Liver (tissue), 9 donors: ENCODE results near the gene ADGRL2. TPM values are rescaled to one million over a fixed set of nuclear protein-coding genes. Genes with fewer than 3 reads are reported as not detected.

Experiments used
- DNase-seq: peaks from one replicate; pipeline ENCODE4 v3.0.0-alpha.2; 2017; ENCODE audit warnings: low spot score
- H3K27ac ChIP-seq, 2 donors: one replicate each; pipeline ENCODE4 v1.7.0; 2013; ENCODE audit warnings: inconsistent platforms in 2 of 2, low read length in 2 of 2, control low read depth in 1 of 2, low read depth in 1 of 2, mild to moderate bottlenecking in 1 of 2
- H3K27me3 ChIP-seq, 4 donors: one replicate each; pipeline versions ENCODE4 v1.6.1 to v1.7.0; 2013; ENCODE audit warnings: low read length in 3 of 4, inconsistent platforms in 1 of 4, mild to moderate bottlenecking in 1 of 4, moderate library complexity in 1 of 4; ENCODE audit not compliant: control insufficient read depth in 4 of 4, insufficient read depth in 4 of 4
- H3K36me3 ChIP-seq, 4 donors: one replicate each; pipeline versions ENCODE4 v1.6.1 to v1.7.0; 2013; ENCODE audit warnings: low read length in 3 of 4, mild to moderate bottlenecking in 3 of 4, low read depth in 1 of 4, moderate library complexity in 1 of 4; ENCODE audit not compliant: control insufficient read depth in 4 of 4, insufficient read depth in 3 of 4
- H3K4me1 ChIP-seq, 4 donors: one replicate each; pipeline versions ENCODE4 v1.6.1 to v1.7.0; 2013; ENCODE audit warnings: low read length in 3 of 4, mild to moderate bottlenecking in 3 of 4, moderate library complexity in 1 of 4; ENCODE audit not compliant: control insufficient read depth in 4 of 4, insufficient read depth in 4 of 4
- H3K4me3 ChIP-seq, 3 donors: one replicate each; pipeline versions ENCODE4 v1.6.1 to v1.7.0; 2013; ENCODE audit warnings: low read length in 3 of 3, control low read depth in 1 of 3, low read depth in 1 of 3, mild to moderate bottlenecking in 1 of 3
- H3K9ac ChIP-seq, 2 donors: one replicate each; pipeline ENCODE4 v1.7.0; 2013; ENCODE audit warnings: low read length in 2 of 2, mild to moderate bottlenecking in 2 of 2, moderate library complexity in 2 of 2, control low read depth in 1 of 2, low read depth in 1 of 2
- H3K9me3 ChIP-seq, 4 donors: one replicate each; pipeline versions ENCODE4 v1.6.1 to v1.7.0; 2013; ENCODE audit warnings: low read length in 3 of 4; ENCODE audit not compliant: control insufficient read depth in 4 of 4
- EGR1 ChIP-seq, 2 donors: IDR thresholded peaks; 2 replicates each; pipeline ENCODE4 v1.6.1; 2016 to 2018; ENCODE audit warnings: antibody characterized with exemption in 2 of 2, low read depth in 2 of 2
- FOXA1 ChIP-seq: IDR thresholded peaks from 2 replicates; pipeline ENCODE4 v1.6.1; 2016; ENCODE audit warnings: antibody characterized with exemption
- FOXA2 ChIP-seq: IDR thresholded peaks from 2 replicates; pipeline ENCODE4 v1.6.1; 2016; ENCODE audit warnings: antibody characterized with exemption
- GABPA ChIP-seq, 2 donors: IDR thresholded peaks in 1 of 2; conservative IDR thresholded peaks in 1 of 2; 2 replicates each; pipeline ENCODE4 v1.6.1; 2016; ENCODE audit warnings: antibody characterized with exemption in 2 of 2, mild to moderate bottlenecking in 1 of 2, moderate library complexity in 1 of 2
- HNF4A ChIP-seq, 2 donors: conservative IDR thresholded peaks; 2 replicates each; pipeline ENCODE4 v1.6.1; 2016; ENCODE audit warnings: antibody characterized with exemption in 2 of 2, mild to moderate bottlenecking in 2 of 2
- HNF4G ChIP-seq: IDR thresholded peaks from 2 replicates; pipeline ENCODE4 v1.6.1; 2016; ENCODE audit warnings: antibody characterized with exemption
- JUND ChIP-seq, 2 donors: IDR thresholded peaks; 2 replicates each; pipeline ENCODE4 v1.6.1; 2016; ENCODE audit warnings: antibody characterized with exemption in 2 of 2
- NR2F2 ChIP-seq: IDR thresholded peaks from 2 replicates; pipeline ENCODE4 v1.6.1; 2016; ENCODE audit warnings: antibody characterized with exemption
- RAD21 ChIP-seq, 2 donors: IDR thresholded peaks; 2 replicates each; pipeline ENCODE4 v1.6.1; 2016; ENCODE audit warnings: antibody characterized with exemption in 2 of 2, mild to moderate bottlenecking in 2 of 2
- RXRA ChIP-seq, 2 donors: IDR thresholded peaks; 2 replicates each; pipeline ENCODE4 v1.6.1; 2017 to 2018; ENCODE audit warnings: antibody characterized with exemption in 2 of 2, mild to moderate bottlenecking in 1 of 2
- SP1 ChIP-seq: IDR thresholded peaks from 2 replicates; pipeline ENCODE4 v1.6.1; 2018; ENCODE audit warnings: antibody characterized with exemption, mild to moderate bottlenecking
- TAF1 ChIP-seq: conservative IDR thresholded peaks from 2 replicates; pipeline ENCODE4 v1.6.1; 2016; ENCODE audit warnings: antibody characterized with exemption, mild to moderate bottlenecking
- YY1 ChIP-seq: IDR thresholded peaks from 2 replicates; pipeline ENCODE4 v1.6.1; 2016; ENCODE audit warnings: antibody characterized with exemption, mild to moderate bottlenecking
- WGBS: extraction: QIAGEN DNeasy Blood & Tissue Kit; methylation state at CpG from one replicate; pipeline ENCODE4 v1.1.7; 2013; 5-methylcytosine and 5-hydroxymethylcytosine counted together
- polyA plus RNA-seq, 2 donors: library from polyadenylated mRNA; stranded (reverse) in 1 of 2; unstranded in 1 of 2; fragments of 200-250 nt in 1 of 2; fragments of >200 nt in 1 of 2; fragmentation: Nextera tagmentation in 1 of 2; extraction: Ambion mirVana in 1 of 2; gene quantifications; one replicate each; pipeline versions ENCODE4 v1.2.1 to v1.2.3, GENCODE V29; 2013 to 2015
- total RNA-seq, 2 donors: library from RNA; depleted of rRNA; stranded (reverse); fragments of >200 nt; gene quantifications; one replicate each; pipeline ENCODE4 v1.2.3, GENCODE V29; 2014
- TF ChIP-seq, protein P1 (sequence below): fragments of 150-350 bp; IDR thresholded peaks from 2 replicates; pipeline ENCODE4 v1.5.1; 2017; ENCODE audit warnings: improper control_type of control experiment, low read depth, low read length; ENCODE audit not compliant: missing input control
- TF ChIP-seq, protein P2 (sequence below): IDR thresholded peaks from 2 replicates; pipeline ENCODE4 v1.6.1; 2016; ENCODE audit warnings: antibody characterized with exemption, mild to moderate bottlenecking
- TF ChIP-seq, protein P3 (sequence below): IDR thresholded peaks from 2 replicates; pipeline ENCODE4 v1.6.1; 2016; ENCODE audit warnings: antibody characterized with exemption
- TF ChIP-seq, protein P4 (sequence below): IDR thresholded peaks from 2 replicates; pipeline ENCODE4 v1.6.1; 2016; ENCODE audit warnings: antibody characterized with exemption
- TF ChIP-seq, protein P5 (sequence below): IDR thresholded peaks from 2 replicates; pipeline ENCODE4 v1.6.1; 2016; ENCODE audit warnings: antibody characterized with exemption
- donor health status: healthy.
- donor health status: healthy.
- donor health status: healthy.
- donor health status: healthy.
- donor health status: healthy.

Gene ADGRL2
- total and polyA plus RNA-seq, 4 donors = 21.1 to 82.0 (median 31.7) TPM

DNA sequence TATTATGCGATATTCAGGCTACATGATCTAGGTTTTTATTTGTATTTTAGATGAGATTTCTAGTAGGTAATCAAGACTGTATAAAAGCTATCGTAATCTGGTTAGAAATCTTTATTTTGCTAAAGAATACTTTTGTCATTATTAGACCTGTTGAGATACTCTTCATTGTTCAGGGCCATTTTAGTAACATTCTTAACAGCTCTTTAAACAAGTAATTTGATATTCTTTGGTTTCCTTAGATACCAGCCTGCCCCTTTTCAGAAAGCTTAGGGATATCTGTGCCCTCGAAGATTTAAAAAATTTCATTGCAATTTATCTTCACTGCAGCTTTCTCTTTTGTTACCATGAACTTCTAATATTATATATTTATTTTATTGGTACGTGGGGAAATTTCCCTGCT lies 18.9 kb downstream of the ADGRL2 start (continued):
- TF ChIP-seq RAD21 (IDR thresholded peaks at IDR 0.05) (no peak), EGR1 (IDR thresholded peaks at IDR 0.05; ENCODE audit: low read depth in 2 of 2) (no peak), HNF4A (conservative IDR thresholded peaks at IDR 0.05) (no peak), FOXA2 (no peak), RXRA (IDR thresholded peaks at IDR 0.05) (no peak), HNF4G (no peak)
- TF ChIP-seq, protein P1, sequence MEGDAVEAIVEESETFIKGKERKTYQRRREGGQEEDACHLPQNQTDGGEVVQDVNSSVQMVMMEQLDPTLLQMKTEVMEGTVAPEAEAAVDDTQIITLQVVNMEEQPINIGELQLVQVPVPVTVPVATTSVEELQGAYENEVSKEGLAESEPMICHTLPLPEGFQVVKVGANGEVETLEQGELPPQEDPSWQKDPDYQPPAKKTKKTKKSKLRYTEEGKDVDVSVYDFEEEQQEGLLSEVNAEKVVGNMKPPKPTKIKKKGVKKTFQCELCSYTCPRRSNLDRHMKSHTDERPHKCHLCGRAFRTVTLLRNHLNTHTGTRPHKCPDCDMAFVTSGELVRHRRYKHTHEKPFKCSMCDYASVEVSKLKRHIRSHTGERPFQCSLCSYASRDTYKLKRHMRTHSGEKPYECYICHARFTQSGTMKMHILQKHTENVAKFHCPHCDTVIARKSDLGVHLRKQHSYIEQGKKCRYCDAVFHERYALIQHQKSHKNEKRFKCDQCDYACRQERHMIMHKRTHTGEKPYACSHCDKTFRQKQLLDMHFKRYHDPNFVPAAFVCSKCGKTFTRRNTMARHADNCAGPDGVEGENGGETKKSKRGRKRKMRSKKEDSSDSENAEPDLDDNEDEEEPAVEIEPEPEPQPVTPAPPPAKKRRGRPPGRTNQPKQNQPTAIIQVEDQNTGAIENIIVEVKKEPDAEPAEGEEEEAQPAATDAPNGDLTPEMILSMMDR = no peak

DNA sequence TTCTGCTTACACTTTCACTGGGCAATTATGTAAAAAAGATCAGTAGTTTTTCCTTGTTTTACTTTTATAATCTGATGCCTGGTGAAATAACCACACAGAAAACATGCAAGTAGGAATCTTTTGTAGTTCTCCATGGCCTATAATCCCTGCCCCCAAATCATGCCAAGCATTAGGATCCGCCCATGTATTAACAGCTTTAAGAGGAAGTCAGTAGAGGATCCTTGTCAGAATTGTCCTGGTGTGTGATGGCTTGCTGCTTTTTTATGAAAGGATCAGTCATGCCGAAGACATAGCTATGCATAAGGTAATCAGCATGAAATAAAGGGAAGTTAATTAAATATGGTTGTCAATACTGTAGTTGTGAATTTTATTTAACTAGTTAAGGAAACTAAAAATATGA lies 20.0 kb downstream of the ADGRL2 start:
- Histone ChIP-seq H3K4me3 (no peak overlapping the region), H3K36me3 (no peaks in the 10 kb centered on the region), H3K4me1 (peaks cover 0 to 4% (median 2%) of the 10 kb centered on the region in 4 donors), H3K27me3 (no peaks in the 10 kb centered on the region), H3K9ac (no peak overlapping the region), H3K27ac (no peak overlapping the region), H3K9me3 (no peaks in the 10 kb centered on the region)
- WGBS = 89% methylated on average over 2 of the region's 2 CpGs
- no peak for DNase-seq
- TF ChIP-seq RAD21 (IDR thresholded peaks at IDR 0.05) (no peak), HNF4G (no peak), FOXA1 (no peak), GABPA (IDR thresholded peaks at IDR 0.05 in 1 of 2, conservative IDR thresholded peaks at IDR 0.05 in 1 of 2) (no peak), JUND (IDR thresholded peaks at IDR 0.05) (no peak), NR2F2 (no peak), TAF1 (no peak), YY1 (no peak), EGR1 (IDR thresholded peaks at IDR 0.05; ENCODE audit: low read depth in 2 of 2) (no peak), RXRA (IDR thresholded peaks at IDR 0.05) (no peak), SP1 (no peak), FOXA2 (no peak), HNF4A (conservative IDR thresholded peaks at IDR 0.05) (no peak)
- TF ChIP-seq, protein P2, sequence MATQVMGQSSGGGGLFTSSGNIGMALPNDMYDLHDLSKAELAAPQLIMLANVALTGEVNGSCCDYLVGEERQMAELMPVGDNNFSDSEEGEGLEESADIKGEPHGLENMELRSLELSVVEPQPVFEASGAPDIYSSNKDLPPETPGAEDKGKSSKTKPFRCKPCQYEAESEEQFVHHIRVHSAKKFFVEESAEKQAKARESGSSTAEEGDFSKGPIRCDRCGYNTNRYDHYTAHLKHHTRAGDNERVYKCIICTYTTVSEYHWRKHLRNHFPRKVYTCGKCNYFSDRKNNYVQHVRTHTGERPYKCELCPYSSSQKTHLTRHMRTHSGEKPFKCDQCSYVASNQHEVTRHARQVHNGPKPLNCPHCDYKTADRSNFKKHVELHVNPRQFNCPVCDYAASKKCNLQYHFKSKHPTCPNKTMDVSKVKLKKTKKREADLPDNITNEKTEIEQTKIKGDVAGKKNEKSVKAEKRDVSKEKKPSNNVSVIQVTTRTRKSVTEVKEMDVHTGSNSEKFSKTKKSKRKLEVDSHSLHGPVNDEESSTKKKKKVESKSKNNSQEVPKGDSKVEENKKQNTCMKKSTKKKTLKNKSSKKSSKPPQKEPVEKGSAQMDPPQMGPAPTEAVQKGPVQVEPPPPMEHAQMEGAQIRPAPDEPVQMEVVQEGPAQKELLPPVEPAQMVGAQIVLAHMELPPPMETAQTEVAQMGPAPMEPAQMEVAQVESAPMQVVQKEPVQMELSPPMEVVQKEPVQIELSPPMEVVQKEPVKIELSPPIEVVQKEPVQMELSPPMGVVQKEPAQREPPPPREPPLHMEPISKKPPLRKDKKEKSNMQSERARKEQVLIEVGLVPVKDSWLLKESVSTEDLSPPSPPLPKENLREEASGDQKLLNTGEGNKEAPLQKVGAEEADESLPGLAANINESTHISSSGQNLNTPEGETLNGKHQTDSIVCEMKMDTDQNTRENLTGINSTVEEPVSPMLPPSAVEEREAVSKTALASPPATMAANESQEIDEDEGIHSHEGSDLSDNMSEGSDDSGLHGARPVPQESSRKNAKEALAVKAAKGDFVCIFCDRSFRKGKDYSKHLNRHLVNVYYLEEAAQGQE = no peak
- TF ChIP-seq, protein P3, sequence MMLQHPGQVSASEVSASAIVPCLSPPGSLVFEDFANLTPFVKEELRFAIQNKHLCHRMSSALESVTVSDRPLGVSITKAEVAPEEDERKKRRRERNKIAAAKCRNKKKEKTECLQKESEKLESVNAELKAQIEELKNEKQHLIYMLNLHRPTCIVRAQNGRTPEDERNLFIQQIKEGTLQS = no peak
- TF ChIP-seq, protein P4, sequence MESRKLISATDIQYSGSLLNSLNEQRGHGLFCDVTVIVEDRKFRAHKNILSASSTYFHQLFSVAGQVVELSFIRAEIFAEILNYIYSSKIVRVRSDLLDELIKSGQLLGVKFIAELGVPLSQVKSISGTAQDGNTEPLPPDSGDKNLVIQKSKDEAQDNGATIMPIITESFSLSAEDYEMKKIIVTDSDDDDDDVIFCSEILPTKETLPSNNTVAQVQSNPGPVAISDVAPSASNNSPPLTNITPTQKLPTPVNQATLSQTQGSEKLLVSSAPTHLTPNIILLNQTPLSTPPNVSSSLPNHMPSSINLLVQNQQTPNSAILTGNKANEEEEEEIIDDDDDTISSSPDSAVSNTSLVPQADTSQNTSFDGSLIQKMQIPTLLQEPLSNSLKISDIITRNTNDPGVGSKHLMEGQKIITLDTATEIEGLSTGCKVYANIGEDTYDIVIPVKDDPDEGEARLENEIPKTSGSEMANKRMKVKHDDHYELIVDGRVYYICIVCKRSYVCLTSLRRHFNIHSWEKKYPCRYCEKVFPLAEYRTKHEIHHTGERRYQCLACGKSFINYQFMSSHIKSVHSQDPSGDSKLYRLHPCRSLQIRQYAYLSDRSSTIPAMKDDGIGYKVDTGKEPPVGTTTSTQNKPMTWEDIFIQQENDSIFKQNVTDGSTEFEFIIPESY = no peak
- TF ChIP-seq, protein P1 = no peak
- TF ChIP-seq, protein P5, sequence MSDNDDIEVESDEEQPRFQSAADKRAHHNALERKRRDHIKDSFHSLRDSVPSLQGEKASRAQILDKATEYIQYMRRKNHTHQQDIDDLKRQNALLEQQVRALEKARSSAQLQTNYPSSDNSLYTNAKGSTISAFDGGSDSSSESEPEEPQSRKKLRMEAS = no peak
